ENCODE data around the gene SEPTIN1.
"Not testable (repeated sequence)": the region's sequence is repeated elsewhere in the genome, so short reads cannot be mapped to it uniquely, and the experiment has no call there.

SEPTIN1 gene

DNA sequence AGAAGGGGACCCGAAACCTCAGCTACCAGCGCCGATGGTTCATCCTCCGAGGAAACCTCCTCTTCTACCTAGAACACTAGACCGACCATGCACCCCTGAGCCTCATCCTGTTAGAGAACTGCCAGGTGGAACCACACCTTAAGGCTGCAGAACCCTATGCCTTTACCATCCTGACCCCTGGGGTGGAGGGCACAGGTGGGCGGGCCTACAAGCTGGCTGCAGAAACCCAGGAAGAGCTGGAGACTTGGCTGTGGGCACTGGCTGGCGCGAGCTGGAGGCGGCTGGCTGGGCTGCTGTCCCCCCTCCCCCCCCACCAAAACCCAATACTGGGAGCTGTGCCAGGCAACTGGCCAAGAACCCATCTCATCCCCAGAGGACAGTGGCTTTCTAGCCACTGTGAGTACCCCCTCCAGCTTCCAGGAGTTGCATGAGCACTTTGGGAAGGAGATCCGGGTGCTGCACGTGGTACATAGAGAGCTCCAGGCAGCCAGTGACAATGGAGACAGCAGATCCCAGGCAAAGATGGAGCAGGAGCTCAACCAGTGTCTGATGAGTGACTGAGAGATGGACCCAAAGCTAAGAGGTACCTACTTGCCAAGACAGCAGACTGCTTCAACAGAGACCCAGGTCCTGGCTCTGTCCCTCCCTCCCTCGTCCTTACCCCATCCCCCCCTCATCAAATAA lies 25.8 kb downstream of the SEPTIN1 start:
- DNase-seq = peak; percentile 16

GRCh38 chr16:30355954-30356308 lies 26.4 kb downstream of the SEPTIN1 start:
- no peak for DNase-seq

GRCh38 chr16:30355144-30355953 lies 27.0 kb downstream of the SEPTIN1 start, which contains the start of gene CD2BP2:
CD2BP2 (minus strand) TSS chr16:30355308; CDS start chr16:30354681, 627 bp downstream.
- DNase-seq = peak; percentile 98

DNA sequence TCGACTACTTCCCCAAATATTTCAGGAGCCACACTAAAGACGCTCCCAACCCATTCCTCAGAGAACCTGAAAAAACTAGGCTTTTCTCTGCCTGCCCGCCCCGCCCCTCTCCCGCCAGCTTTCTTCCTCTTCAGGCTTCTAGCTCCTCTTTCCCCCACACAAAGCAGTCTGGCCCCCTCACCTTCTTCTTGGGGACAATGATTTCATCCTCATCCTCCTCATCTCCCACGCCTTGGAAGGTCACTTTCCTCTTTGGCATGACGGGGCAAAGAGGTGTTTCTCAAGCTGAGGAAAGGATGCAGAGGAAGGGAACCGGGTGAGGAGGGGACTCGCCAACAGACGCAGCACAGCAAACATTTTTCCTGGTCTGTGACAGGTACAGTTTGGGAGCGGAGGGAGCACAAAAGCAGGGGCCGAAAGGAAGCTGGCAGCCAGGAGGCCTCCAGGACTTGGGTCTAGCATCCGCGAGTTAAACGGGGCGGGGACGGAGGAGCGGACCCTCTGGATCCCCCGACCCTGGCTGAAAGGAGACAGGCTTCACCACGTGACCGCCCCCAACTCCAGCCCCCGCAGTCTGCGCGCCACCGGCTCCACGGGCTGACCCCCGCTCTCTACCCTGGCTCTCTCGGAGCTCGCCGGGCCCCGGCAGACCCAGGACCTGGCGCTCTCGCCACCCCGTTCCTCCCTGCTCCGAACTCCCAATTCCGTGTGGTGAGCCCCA lies 27.8 kb downstream of the SEPTIN1 start:
- no peak for DNase-seq

- no peak for DNase-seq
Measured at GRCh38 chr16:30353438-30354129, 28.8 kb downstream of the SEPTIN1 start.

DNA sequence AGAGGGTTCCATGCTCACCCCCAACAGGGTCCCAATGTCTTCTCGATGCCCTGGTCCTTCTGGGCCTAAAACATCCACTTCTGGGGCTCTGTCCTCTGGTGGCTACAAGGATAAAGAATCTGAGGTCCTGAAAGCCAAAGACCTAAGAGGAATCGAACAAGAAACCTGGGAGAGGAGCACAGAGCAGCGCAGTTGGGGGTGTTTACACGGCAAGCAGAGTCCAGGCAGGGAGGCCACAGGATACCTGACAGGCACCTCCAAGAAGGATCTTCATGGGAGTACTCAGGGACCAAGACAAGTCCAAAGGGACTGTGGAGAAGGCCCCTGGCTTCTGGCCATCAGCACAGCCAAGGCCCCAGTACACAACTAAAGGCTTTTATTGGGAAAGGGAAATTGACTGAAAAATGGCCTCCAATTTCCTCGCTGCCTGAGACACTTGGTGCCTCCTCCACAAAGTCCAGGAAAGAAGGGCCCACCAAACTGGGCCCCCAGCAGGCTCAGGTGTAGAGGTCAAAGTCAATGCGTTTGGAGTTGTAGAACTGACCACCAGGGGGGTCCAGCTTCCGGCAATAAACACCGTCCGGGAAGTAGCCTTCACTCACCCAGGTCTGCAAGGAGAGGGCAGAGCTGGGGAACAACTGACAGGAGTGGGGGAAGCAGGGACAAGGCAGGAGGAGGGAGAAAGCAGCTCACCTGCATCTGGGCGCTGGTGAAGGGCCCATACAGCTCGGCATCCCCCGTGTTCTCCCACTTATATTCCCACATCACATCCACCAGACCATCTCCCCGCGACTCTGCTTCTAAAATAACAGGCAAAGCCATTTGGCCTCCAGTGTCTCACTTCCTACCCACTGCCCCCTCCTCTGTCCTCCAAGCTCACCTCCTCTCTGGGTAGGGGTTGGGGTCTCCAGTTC lies 29.6 kb downstream of the SEPTIN1 start:
- no peak for DNase-seq

DNA sequence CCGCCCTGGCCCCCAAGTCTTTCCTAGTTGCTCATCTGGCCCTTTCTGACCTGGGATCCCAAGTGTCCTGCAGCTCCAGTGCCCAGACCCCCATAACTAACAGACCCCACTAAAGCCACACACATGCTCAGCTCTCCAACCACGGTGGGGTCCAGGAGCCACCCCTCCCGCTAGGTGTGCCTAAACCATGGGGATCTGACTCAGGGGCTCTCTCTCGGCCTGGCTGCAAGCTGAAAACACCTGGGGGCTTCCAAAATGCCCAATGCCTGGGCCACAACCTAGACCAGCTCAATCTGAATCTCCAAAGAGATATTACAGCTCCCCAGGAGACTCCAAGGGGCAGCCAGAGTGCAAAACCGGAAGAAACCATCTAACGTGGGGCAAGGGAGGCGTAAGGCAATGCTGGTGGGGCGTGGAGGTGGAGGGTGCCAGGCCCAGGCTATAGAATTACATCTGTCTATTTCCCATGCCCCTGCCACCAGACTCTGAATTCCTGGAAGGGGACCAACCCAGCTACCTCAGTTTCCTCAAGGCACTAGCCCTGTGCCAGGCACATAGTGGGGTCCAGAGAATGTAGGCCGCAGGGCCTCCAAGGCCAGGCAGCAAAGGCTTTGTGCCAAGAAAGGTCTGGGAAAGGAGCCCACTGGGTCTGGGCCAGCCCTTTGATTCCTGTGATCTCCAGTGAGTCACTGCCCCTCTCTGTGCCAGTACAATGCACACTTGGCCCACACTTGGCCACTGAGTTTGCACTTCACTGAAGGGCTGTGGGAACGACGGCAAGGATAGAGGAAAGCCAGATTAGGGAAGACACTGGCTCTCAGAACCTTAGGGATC lies 30.6 kb downstream of the SEPTIN1 start:
- DNase-seq = no peak

- no peak for DNase-seq
Measured at GRCh38 chr16:30351001-30351441, 31.3 kb downstream of the SEPTIN1 start.

DNA sequence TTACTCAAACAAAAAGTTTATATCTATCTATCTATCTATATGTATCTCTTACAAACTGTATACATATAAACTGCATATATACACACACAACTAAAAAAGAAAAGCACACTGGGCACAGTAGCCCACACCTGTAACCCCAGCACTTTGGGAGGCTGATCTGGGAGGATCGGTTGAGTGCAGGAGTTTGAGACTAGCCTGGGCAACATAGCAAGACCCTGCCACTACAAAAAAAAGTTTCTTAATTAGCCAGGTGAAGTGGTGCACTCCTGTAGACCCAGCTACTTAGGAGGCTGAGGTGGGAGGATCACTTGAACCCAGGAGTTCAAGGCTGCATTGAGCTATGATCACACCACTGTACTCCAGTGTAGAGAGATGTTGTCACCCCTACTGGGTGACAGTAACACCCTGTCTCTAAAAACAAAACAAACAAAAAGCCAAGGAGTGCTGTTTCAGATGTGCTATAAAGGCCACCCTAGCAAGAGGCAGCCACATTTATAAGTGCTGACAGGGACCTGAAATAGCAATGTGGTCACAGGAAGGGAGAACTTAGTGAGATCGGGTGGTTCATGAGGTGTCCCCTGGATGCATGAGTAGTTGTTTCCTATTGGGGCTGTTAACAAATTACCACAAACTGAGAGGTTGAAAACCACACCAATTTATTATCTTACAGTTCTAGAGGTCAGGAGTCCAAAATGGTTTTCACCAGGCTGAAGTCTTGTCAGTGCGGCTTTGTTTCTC lies 32.1 kb downstream of the SEPTIN1 start:
- no peak for DNase-seq

DNA sequence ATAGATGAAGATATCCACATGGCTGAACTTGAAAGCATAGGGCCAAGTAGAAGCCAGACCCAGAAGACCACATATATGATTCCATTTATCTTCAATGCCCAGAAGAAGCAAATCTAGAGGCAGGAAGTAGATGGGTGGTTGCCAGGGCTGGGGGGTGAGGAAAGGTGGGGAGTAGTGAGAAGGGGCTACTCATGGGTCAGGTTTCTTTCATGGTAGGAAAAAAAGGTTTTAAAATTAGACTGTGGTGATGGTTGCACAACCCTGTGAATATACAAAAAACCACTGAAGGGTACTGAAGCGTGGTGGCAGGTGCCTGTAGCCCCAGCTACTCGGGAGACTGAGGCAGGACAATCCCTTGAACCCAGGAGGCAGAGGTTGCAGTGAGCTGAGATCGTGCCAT lies 32.7 kb downstream of the SEPTIN1 start:
- DNase-seq = no peak

GRCh38 chr16:30348929-30349328 lies 33.4 kb downstream of the SEPTIN1 start:
- DNase-seq = no peak

DNA sequence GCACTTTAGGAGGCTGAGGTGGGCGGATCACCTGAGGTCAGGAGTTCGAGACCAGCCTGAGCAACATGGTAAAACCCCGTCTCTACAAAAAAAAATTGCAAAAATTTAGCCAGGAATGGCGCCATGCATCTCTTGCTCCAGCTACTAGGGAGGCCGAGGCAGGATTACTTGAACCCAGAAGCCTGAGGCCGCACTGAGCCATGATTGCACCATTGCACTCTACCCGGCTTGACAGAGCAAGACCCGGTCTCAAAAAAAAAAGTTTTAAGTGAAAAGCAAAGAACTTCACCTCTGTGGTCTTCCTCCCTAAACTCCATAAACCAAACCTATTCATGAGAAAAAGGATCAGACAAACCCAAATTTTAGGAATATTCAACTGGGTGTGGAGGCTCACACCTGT lies 34.2 kb downstream of the SEPTIN1 start:
- no peak for DNase-seq

DNA sequence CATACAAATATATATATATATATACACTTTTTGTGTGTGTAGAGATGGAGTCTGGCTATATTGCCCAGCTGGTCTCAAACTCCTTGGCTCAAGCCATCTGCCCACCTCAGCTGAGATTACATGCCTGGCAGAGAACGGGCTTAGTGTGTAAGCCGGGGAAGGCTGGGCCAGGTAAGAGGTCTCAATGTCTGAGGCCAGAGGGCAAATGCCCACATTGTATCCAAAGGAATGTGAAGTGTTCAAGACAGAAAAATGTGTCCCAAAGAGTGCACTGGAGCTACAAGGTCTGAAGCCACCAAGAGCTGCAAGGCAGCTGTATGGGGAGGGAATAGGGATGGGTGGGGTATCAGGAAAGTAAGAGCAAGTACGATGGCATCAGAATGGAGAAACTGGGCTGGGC lies 36.1 kb downstream of the SEPTIN1 start:
- no peak for DNase-seq

DNA sequence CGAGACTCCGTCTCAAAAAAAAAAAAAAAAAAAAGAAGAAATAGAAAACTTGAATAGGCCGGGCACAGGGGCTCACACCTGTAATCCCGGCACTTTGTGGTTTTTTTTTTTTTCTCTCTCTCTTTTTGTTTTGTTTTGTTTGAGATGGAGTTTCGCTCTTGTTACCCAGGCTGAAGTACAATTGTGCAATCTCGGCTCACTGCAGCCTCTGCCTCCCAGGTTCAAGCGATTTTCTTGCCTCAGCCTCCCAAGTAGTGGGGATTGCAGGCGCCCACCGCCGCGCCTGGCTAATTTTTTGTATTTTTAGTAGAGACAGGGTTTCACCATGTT lies 38.9 kb downstream of the SEPTIN1 start:
- DNase-seq = not testable (repeated sequence)

- DNase-seq = no peak
Measured at GRCh38 chr16:30342751-30343490, 39.4 kb downstream of the SEPTIN1 start.

GRCh38 chr16:30341971-30342370 lies 40.4 kb downstream of the SEPTIN1 start:
- not testable (repeated sequence) for DNase-seq

- no peak for DNase-seq
Measured at GRCh38 chr16:30340621-30341020, 41.7 kb downstream of the SEPTIN1 start.

GRCh38 chr16:30338715-30339114 lies 43.6 kb downstream of the SEPTIN1 start:
- not testable (repeated sequence) for DNase-seq

DNA sequence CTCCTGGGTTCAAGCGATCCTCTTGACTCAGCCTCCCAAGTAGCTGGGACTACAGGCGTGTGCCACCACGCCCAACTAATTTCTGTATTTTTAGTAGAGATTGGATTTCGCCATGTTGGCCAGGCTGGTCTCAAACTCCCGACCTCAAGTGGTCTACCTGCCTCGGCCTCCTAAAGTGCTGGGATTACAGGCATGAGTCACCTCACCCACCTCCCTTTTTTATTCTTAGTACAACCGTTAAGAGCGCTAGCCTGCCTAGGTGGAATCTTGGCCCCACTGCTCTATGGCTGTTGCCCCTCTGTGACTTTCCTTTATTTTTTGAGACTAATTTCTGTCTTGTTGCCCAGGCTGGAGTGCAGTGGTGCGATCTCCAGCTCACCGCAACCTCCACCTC lies 44.4 kb downstream of the SEPTIN1 start:
- DNase-seq = not testable (repeated sequence)

Data from NCI-H1092 treated with DMSO at 0.1 percent for 48 hours (cell line).